CD4-positive, alpha-beta T cell treated with Interleukin-6 at 100 ng/mL for 8 hours (primary cell): Measurements from ENCODE around the gene ZPLD1.

Experiments
- DNase-seq: peaks from one replicate; pipeline ENCODE4 v3.0.0-alpha.2; 2020; ENCODE audit warnings: mixed read lengths, low spot score

The ZPLD1 gene

DNA sequence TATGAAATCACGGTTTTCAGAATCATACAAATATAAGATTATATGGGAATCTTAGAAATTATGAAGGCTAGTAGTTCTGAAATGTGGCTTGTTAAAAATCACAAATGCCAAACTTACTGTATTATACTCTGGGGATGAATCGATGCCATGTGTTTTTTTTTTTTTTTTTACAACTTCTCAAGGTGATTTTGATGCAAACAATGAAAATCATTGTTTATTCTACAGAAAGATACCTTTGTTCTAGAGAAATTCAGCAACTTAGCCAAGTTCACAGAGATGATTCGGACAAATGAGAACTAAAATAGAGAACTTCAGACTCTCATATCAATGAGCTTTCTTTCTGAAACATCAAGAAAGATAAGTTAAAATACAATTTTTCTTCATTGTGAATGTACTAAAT is 92.0 kb downstream of the ZPLD1 start:
- no peak for DNase-seq

DNA sequence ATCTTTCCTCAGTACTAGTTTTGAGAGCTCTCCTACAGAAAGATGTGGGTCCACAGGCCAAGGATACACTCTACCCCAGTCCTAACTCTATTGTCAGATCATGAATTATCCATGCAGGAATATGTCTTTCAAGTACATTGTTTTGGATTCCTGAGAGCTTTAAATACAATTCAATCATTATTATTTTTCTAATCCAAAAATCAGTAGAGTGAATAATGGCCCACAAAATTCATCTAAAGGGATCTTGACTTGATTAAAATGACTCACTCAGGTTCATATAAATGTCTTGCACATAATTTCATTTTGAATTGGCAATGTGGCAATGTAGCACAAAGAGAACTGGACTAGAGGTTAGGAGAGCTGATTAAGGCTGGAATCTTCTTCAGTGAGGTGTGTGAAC is 93.9 kb downstream of the ZPLD1 start:
- no peak for DNase-seq
